Stimulated activated CD4-positive, alpha-beta T cell treated with anti-CD3 and anti-CD28 coated beads, Interleukin-2, amount 100 ng/mL, for 48 hours (primary cell): ENCODE measurements around the gene ATP9B.

Experiments used
- DNase-seq, 2 donors: peaks; one replicate each; pipeline ENCODE4 v3.0.0-alpha.2; 2020

ATP9B gene

DNA sequence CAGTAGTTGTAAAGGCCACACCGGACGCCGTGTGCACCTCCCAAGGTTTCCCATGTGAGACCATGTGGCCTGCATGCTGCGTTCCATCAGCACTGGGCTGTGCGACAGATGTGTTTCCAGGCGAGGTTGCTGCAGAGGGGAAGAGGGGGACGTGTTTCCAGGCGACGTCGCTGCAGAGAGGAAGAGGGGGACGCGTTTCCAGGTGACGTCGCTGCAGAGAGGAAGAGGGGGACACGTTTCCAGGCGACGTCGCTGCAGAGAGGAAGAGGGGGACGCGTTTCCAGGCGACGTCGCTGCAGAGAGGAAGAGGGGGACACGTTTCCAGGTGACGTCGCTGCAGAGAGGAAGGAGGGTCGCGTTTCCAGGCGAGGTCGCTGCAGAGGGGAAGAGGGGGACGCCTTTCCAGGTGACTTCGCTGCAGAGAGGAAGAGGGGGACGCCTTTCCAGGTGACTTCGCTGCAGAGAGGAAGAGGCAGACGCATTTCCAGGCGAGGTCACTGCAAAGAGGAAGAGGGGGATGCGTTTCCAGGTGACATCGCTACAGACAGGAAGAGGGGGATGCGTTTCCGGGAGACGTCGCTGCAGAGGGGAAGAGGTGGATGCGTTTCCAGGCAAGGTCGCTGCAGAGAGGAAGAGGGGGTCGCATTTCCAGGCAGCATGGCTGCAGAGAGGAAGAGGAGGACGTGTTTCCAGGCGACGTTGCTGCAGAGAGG is 351.0 kb downstream of the ATP9B start:
- no peak for DNase-seq

DNA sequence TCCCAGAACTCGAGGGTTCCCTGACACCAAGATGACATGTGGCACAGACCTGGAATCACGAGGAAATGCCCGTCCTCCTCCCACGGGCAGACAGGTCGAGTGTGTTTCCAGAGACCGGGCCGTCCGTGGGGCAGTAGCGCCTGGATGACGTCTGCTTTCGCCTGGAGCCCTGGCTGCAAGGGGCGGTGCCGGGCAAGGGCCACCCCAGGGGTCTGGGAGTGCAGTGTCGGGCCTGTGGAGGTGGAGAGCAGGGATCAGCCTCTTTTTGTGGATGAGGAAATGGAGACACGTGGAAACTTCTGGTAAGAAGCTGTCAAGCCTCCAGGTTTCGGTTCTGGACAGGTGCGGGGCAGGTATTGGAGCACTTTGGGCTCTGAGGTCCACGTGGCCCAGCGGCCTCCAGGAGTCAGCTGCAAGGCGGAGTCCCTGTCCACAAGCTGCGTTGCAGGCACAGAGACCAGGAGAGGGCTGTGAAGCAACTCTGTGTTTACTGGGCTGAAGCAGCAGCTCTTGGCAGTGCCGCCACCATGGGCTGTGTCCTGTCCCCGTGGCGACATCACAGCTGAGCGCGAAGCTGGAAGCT is 352.2 kb downstream of the ATP9B start:
- DNase-seq: no peak

DNA sequence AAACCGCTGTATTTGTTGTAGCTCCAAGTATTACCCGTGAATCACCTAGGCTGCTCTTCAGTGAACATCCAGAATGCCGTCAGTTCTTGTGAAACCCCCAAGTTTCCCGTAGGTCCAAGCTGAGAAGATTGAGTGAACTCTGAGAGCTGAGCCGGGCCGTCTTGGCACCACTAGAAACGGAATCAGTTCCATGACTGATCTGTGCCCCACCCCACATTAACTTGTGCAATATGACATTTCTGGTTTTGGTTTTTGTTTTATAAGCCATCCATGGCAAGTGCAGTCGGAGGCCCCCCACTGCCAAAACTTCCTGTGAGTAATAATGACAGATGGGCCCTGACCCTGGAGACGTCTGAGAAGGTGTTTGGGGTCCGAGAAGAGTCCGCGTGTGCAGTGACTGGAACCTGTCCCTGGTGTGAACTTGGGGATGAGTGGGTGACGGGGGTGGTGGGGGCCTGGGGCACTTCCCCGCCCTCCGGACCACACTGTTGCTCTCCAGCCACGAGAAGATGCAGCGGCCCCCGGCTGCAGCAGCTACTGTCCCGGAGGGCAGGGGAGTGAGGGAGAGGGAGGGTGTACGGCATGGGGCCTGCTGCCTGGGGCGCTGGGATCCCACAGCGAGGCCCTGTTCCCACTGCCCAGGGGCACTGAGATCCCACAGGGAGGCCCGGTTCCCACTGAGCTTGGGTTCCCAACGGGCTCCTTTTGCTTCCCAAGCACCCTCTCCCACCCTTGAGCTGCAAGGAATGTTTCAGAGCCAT is 353.0 kb downstream of the ATP9B start:
- DNase-seq: no peak

DNA sequence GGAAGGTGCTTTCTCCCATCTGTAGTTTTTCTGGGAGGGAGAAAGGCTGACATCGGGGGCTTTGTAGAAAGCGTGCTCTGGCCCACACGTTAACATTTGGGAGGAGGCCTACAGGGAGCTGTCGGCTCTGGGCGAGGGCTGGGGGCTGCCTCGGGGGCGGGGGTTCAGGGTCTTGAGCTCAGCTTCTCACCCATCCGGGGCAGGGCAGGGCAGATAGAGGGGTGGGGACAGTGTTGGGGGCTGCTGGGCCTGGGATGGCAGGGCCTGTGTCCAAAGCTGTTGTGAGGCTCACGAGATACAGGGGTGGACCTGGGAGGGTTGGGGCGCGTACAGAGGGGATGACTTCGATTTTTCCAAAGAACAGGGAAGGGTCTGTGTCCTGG is 353.6 kb downstream of the ATP9B start:
- no peak for DNase-seq

DNA sequence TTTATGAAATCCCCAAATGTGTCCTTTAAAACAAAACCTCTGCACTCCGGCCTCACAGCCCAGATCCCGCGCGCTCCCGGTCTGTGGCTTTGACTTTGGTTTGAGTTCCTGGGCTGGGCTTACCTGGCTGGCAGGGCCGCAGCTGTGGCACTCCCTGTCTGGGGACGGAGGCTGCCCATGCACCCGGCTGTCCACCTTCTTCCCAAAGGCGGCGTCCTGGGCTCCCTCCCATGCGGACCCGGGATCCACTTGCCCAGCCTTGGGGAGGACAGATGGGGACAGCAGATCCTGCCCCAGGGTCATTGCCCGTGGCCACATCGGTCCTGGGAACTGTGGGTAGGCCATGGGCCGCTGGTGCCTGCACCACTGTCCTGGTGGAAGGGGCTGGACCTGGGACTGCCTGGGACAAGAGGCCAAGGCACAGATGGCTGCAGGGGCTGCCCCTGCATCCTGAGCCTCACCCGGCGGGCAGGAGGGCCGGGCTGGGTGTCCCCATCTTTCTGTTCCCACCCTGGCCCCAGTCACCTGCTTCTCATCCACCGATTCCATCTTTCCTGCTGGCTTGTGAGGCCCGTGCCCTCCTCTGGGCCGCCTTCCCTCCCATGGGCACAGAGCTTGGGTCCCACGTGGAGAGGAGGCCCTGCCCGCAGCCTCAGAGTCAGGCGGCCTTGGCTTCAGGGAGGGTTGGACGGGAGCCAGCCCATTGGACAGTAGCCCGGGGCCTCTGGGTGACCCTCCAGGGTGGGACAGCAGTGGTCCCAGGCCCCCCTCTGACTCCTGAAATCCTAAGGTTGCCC is 354.2 kb downstream of the ATP9B start:
- no peak for DNase-seq

DNA sequence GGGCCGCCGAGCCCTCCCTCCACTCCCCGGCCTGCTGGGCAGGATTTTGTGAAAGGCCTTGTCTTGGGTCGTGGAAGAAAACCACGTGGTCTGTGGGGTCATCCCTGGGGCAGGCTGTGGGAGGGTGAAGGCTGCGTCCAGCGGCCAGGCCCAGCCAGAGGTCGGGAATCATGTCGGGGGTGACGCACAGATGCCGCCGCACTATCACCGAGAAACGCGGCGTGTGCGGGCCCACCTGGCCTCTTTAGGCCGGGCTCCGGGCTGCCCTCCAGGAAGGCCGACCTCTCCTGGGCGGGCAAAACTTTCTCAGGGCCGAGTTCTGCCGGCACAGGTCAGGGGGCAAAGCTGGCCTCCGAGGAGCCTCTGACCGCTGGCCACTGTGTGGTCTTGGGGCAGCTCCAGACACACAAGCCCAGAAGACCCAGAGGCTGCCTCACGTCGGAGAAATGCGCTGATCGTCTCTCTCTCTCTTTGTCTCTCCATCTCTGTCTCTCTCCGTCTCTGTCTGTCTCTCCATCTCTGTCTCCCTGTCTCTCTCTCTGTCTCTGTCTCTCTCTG is 354.9 kb downstream of the ATP9B start:
- DNase-seq: no peak

DNA sequence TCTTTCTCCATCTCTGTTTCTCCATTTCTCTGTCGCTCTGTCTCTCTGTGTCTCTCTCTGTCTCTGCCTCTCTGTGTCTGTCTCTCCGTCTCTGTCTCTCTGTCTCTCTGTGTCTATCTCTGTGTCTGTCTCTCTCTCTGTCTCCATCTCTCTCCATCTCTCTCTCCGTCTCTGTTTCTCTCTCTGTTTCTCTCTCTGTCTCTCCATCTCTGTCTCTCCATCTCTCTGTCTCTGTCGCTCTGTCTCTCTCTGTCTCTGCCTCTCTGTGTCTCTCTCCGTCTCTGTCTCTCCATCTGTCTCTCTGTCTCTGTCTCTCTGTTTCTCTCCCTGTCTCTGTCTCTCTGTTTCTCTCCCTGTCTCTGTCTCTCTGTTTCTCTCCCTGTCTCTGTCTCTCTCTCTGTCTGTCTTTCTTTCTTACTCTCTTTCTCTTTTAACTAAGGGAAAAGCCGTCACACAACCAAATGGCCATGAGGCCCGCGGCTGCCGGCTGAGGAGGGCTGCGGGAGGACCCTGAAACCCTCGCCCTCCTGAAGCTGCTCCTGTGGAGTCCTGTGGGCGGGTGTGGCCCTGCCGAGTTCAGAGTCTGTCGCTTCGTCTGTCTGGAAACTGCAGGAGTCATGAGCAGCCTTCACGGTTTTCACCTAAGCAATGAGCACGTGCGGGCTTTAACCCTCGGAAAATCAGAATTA is 355.8 kb downstream of the ATP9B start:
- DNase-seq: no peak

DNA sequence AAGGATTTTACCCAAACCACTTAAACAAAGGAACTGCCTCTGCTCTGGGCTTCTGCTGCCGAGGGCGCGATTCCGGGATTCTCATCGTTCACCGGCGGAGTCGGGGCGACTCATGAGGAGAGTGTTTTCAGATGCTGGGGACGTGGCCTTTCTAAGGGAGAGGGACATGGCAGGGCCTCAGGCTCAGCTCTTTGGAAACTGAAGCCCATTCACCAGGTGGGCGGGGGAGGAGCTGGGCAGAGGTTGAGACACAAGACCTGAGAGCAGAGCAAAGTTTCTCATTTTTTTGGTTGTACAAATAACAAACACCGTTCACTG is 356.3 kb downstream of the ATP9B start:
- no peak for DNase-seq

DNA sequence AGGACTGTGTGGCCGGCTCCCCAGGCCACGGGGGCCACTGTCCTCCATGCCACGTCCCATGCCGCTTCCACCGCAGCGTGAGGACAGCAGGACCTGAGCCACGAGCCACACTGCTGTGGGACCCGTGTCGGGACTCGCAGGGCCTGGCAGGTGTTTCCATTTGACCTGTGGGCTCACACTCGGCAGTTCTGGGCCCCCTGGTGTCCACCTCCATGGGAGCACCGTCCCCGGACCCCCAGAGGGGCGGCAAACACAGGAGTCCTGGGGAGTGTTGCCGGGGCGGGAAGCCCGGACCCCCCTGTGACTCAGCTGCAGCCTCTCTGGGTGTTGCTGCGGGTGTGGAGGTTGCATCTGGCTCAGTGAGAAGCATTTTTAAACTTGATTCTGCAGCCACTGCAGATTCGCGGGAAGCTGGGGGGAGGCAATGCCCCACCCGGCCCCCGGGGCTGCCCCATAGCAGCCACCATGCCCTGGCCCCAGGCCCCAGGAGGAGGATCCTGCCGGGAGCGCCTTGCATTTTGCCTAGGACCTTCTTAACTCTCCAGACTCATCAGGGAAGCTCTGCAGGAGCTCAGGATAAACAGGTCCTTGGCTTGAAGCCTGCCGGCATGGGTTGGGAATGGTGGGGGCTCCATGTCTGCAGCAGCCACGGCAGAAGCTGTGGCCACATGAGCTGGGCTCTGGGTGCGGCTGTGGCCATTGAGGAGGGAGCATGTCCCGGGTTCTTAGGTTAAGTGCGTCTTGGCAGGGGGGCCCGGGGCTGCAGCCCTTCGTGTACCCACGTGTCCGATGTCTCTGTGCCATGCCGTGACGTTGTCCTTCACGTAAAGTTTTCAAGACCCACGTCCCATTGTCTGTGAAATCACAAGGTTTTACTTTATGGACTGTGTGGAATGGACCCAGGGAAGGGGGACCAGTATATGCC is 357.4 kb downstream of the ATP9B start:
- no peak for DNase-seq

DNA sequence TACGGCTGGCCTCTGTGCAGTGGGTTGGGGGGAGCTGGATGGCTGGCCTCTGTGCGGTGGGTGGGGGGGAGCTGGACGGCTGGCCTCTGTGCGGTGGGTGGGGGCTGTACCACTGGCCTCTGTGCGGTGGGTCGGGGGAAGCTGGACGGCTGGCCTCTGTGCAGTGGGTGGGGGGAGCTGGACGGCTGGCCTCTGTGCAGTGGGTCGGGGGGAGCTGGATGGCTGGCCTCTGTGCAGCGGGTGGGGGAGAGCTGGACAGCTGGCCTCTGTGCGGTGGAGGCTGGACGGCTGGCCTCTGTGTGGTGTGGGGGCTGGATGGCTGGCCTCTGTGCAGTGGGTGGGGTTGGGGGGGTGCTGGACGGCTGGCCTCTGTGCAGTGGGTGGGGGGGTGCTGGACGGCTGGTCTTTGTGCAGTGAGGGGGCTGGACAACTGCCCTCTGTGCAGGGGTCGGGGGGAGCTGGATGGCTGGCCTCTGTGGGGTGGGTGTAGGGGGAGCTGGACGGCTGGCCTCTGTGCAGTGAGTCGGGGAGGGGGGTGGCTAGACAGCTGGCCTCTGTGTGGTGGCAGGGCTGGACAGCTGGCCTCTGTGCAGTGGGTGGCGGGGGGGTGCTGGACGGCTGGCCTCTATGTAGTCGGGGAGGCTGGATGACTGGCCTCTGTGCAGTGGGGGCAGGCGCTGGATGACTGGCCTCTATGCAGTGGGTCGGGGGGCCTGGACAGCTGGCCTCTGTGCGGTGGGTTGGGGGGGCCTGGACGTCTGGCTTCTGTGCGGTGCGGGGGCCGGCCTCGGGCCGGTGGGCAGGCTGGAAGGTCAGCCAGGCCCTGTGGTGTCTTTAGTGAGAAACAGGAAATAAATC is 358.4 kb downstream of the ATP9B start:
- DNase-seq: no peak
